ENCODE results near the gene MESD. TPM values are rescaled to one million over a fixed set of nuclear protein-coding genes. Genes with fewer than 3 reads are reported as not detected.

Gene MESD
- total RNA-seq, 4 donors from 2014 or later, result 5.5 to 7.9 (median 6.6) TPM

DNA sequence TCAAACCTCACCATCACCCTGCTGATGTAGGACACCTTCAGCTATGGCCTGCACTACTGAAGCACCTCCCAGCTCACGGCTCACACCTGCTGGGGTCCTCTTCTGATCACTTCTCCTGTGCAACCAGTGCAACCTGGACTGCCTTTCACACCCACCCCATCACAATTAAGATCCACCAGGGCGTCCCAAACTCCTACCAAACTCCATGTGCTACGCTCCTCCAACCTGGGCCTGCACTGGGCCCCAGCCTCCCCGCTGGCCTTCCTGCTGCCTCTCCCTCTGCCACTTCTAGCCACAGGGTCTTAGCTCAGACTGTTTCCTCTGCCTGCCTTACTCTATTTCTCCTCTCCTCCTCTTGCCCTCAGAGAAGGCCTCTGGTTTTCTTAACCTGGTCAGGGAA lies 12.8 kb downstream of the MESD start:
- no peaks in the 10 kb centered on the region for H3K27me3 ChIP-seq
- H3K9me3 ChIP-seq, result no peaks in the 10 kb centered on the region
- no peak for TF ChIP-seq POLR2A (IDR thresholded peaks at IDR 0.05)
- TF ChIP-seq, protein P1, sequence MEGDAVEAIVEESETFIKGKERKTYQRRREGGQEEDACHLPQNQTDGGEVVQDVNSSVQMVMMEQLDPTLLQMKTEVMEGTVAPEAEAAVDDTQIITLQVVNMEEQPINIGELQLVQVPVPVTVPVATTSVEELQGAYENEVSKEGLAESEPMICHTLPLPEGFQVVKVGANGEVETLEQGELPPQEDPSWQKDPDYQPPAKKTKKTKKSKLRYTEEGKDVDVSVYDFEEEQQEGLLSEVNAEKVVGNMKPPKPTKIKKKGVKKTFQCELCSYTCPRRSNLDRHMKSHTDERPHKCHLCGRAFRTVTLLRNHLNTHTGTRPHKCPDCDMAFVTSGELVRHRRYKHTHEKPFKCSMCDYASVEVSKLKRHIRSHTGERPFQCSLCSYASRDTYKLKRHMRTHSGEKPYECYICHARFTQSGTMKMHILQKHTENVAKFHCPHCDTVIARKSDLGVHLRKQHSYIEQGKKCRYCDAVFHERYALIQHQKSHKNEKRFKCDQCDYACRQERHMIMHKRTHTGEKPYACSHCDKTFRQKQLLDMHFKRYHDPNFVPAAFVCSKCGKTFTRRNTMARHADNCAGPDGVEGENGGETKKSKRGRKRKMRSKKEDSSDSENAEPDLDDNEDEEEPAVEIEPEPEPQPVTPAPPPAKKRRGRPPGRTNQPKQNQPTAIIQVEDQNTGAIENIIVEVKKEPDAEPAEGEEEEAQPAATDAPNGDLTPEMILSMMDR (IDR thresholded peaks at IDR 0.05 in 4 of 5, conservative IDR thresholded peaks at IDR 0.05 in 1 of 5), result no peak
- peaks cover 0 to 27% of the 10 kb centered on the region in 2 donors for H3K36me3 ChIP-seq
- no peak overlapping the region for H3K4me3 ChIP-seq
- intact Hi-C loops (cut with DNase I; ENCODE audit: low total_unique reads), result loop anchor here (5.0 kb wide), 1 partner anchor 290 kb away; no protein-coding TSS in a partner anchor
- H3K4me1 ChIP-seq, result peaks cover 0 to 5% of the 10 kb centered on the region in 2 donors
- no peak overlapping the region for H3K27ac ChIP-seq
- in situ Hi-C loops (cut with MboI; ENCODE audit: low sequenced_read_pairs in 4 of 4), result loop anchor here in 3 of 4 donors (5.0 to 25.0 kb wide), 5 partner anchors 138 to 522 kb away; no protein-coding TSS in a partner anchor
- no peak for DNase-seq
- ATAC-seq, result no peak

DNA sequence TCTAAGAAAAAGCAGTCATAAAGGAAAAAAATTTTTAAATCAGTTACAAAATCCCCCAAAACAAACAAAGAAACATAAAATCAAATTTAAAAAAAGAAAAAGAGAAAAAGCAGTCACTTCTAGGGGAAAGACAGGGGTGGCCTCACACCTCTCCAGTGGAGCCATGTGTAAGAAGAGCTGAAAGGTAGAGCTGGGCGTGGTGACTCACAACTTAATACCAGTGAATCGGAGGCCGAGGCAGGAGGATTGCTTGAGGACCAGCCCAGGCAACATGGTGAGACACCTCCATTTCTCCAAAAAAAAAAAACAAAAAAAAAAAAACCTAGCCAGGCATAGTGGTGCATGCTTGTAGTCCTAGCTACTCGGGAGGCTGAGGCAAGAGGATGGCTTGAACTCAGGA lies 14.7 kb downstream of the MESD start:
- H3K36me3 ChIP-seq, result peaks cover 0 to 15% of the 10 kb centered on the region in 2 donors
- H3K4me3 ChIP-seq, result no peak overlapping the region
- no peaks in the 10 kb centered on the region for H3K27me3 ChIP-seq
- intact Hi-C loops (cut with DNase I; ENCODE audit: low total_unique reads), result loop anchor here (5.0 kb wide), 2 partner anchors 292 to 422 kb away; no protein-coding TSS in a partner anchor
- in situ Hi-C loops (cut with MboI; ENCODE audit: low sequenced_read_pairs in 4 of 4), result loop anchor here (5.0 to 25.0 kb wide), 9 partner anchors 140 to 520 kb away; partner anchors contain the start of gene CEMIP (in 2 of the 4)
- no peaks in the 10 kb centered on the region for H3K9me3 ChIP-seq
- no peak for DNase-seq
- ATAC-seq, result no peak
- TF ChIP-seq POLR2A (IDR thresholded peaks at IDR 0.05), result no peak
- TF ChIP-seq, protein P1 (IDR thresholded peaks at IDR 0.05 in 4 of 5, conservative IDR thresholded peaks at IDR 0.05 in 1 of 5), result no peak
- H3K4me1 ChIP-seq, result peaks cover 0 to 5% of the 10 kb centered on the region in 2 donors
- no peak overlapping the region for H3K27ac ChIP-seq

DNA sequence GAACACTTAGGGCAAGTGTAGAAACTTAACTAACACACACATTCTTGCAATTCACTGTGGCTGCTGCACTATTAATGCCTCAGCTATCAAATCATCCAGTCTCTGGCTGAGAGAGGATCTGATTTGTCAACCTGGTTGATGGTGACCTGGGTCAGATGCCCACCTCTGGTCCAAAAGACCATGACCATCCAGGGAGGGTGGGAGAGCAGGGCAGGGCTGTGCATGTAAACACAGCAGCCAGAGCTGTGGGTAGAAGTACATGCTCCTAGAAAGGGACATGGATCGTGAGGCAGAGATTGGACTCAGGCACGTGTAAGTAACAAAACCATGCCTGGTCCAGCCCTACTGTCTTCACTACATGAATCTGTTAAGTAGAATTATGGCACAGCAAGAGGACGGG lies 17.3 kb downstream of the MESD start:
- DNase-seq, result no peak
- Histone ChIP-seq H3K27ac (no peak overlapping the region), H3K4me3 (no peak overlapping the region), H3K9me3 (no peaks in the 10 kb centered on the region), H3K4me1 (no peaks in the 10 kb centered on the region), H3K36me3 (no peaks in the 10 kb centered on the region), H3K27me3 (no peaks in the 10 kb centered on the region)
- intact Hi-C loops (cut with DNase I; ENCODE audit: low total_unique reads) (loop anchor here (5.0 kb wide), 1 partner anchor 425 kb away; no protein-coding TSS in a partner anchor), in situ Hi-C loops (cut with MboI; ENCODE audit: low sequenced_read_pairs in 4 of 4) (loop anchor here (5.0 to 25.0 kb wide), 7 partner anchors 143 to 517 kb away; partner anchors contain the start of gene CEMIP (in 2 of the 4))
- ATAC-seq, result no peak
- TF ChIP-seq, protein P1 (IDR thresholded peaks at IDR 0.05 in 4 of 5, conservative IDR thresholded peaks at IDR 0.05 in 1 of 5), result no peak
- TF ChIP-seq POLR2A (IDR thresholded peaks at IDR 0.05), result no peak

DNA sequence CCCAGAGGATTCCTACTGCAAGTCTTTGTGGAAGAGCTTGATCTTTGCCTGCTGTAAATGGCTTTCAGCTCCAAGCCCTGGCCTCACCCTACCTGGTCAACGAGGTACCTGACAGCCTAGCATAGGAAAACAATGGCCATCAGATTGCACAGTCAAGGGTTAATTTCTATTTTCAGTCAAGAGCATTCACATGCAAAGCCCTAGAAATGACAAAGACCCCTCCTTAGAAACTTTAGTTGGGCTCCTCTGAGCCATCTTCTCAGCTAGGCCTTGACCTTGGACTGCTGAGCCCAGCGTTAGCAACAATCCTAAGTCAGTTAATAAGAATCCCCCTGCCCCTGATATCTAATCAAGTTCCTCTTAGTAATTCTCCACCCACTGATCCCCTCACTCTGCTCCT lies 18.5 kb downstream of the MESD start:
- in situ Hi-C loops (cut with MboI; ENCODE audit: low sequenced_read_pairs in 4 of 4), result loop anchor here (5.0 to 25.0 kb wide), 7 partner anchors 144 to 516 kb away; partner anchors contain the start of gene CEMIP (in 2 of the 4)
- ATAC-seq, result no peak

More for the DNA sequence above, 18.5 kb downstream of the MESD start:
- Histone ChIP-seq H3K4me3 (no peak overlapping the region), H3K36me3 (no peaks in the 10 kb centered on the region), H3K27me3 (no peaks in the 10 kb centered on the region), H3K4me1 (no peaks in the 10 kb centered on the region), H3K27ac (no peak overlapping the region), H3K9me3 (no peaks in the 10 kb centered on the region)
- intact Hi-C loops (cut with DNase I; ENCODE audit: low total_unique reads), result loop anchor here (5.0 kb wide), 1 partner anchor 426 kb away; no protein-coding TSS in a partner anchor
- DNase-seq, result no peak
- TF ChIP-seq POLR2A (IDR thresholded peaks at IDR 0.05), result no peak
- TF ChIP-seq, protein P1 (IDR thresholded peaks at IDR 0.05 in 4 of 5, conservative IDR thresholded peaks at IDR 0.05 in 1 of 5), result no peak

Measured in gastrocnemius medialis (tissue), 4 donors.